Forelimb muscle (tissue), 1 donor: ENCODE data around the gene RNH1. TPM values are rescaled to one million over a fixed set of nuclear protein-coding genes. Genes with fewer than 3 reads are reported as not detected.

Experiments used
- DNase-seq: peaks from one replicate; pipeline ENCODE4 v3.0.0-alpha.2; 2013; ENCODE audit warnings: low read depth
- polyA plus RNA-seq: library from polyadenylated mRNA; unstranded; fragments of 120-200 nt; gene quantifications from one replicate; pipeline ENCODE4 v1.2.1, GENCODE V29; 2013; ENCODE audit not compliant: insufficient read length

RNH1 gene
- polyA plus RNA-seq, result 85.0 TPM

DNA sequence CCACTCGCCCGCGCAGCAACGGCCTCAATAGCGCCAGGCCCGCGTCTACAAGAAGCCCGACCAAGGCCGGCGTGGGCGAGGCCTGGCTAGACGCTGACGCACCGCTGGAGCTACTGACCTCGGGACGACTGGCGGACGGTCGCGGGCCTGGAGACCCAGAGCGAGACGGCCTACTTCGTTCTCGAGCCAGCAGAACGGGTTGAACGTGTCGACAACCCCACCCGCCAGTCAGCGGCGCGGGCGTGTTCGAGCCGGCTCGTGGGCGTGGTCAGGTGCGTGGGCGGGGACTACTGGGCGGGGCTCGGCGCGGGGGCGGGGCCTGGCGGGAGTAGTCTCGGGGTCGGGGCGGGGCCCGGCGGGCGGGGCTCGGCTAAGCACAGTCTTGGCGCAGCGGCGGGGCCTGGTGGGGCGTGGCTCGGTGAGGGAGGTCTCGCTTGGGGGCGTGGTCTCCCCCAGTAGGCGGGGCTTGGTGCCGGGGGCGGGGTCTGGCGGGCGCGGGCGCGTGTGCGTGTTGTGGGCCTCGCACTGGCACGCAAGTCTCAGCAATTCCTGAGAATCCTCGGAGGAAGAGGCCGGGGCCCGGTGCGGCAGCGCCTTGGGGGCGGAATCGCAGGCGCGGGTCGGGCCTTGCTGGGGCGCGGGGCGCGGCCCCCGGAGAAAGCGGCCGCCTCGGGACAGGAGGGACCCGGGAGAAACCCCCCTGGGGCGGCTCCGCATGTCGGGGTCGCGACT is at the start of gene RNH1:
Gene RNH1 (minus strand): TSS at position 248 of the 732 bp plus-strand sequence. CDS start 5,080 bp downstream, outside the sequence.
- DNase-seq, result peak; percentile 36

GRCh38 chr11:555780-556661 is 49.0 kb upstream of the RNH1 start:
- DNase-seq, result no peak

GRCh38 chr11:555227-555779 is 48.3 kb upstream of the RNH1 start:
- DNase-seq, result no peak

- no peak for DNase-seq
Measured at GRCh38 chr11:554428-555226, 47.6 kb upstream of the RNH1 start.

DNA sequence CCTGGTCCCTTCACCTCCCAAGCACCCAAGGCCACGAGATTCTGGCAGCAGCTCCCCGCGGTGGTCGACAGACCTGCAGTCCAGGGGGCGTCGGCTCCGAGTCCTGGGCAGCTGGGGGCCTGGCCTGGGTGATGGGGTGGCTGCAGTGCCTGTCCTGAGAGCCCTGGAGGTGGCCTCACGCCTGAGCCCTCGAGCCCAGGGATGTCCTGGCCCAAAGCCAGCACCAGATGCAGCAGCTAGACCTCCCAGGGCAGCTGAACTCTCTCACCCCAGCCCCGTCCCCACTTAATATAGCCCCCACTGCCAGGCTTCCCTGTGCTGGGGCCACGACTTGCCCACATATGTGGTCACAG is 46.9 kb upstream of the RNH1 start:
- no peak for DNase-seq

GRCh38 chr11:553083-553987 is 46.3 kb upstream of the RNH1 start:
- DNase-seq, result no peak

DNA sequence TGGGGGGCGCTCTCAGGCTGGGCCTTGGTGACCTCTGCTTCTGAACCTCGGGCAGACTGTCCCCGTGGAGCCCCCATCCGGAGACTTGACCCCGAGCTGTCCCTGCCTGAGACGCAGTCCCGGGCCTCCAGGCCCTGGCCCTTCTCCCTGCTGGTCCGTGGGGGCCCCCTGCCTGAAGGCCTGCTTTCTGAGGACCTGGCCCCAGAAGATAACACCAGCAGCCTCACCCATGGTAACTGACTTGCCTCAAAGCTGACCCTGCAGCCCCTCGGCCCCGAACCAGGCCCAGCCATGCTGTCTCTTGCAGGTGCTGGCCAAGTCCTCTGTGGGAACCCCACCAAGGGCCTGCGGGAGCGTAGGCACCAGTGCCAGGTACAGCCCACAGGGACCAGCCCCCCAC is 44.6 kb upstream of the RNH1 start:
- DNase-seq, result no peak

DNA sequence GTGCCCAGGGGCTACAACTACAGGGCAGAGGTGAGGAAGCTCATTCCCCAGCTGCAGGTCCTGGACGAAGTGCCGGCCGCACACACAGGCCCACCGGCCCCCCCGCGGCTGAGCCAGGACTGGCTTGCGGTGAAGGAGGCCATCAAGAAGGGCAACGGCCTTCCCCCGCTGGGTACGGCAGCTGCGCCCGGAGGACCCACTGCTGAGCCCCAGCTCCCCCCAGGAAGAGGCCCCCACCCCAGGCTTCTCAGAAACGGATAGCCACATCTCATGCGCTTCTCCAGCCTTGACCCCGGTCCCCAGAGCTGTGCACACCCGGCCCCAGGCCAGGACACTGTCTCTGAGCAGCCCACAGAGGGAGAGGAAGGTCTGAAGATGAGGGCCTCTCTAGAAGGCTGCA is 44.1 kb upstream of the RNH1 start:
- no peak for DNase-seq

- DNase-seq, result no peak
Measured at GRCh38 chr11:550746-551085, 43.7 kb upstream of the RNH1 start.

DNA sequence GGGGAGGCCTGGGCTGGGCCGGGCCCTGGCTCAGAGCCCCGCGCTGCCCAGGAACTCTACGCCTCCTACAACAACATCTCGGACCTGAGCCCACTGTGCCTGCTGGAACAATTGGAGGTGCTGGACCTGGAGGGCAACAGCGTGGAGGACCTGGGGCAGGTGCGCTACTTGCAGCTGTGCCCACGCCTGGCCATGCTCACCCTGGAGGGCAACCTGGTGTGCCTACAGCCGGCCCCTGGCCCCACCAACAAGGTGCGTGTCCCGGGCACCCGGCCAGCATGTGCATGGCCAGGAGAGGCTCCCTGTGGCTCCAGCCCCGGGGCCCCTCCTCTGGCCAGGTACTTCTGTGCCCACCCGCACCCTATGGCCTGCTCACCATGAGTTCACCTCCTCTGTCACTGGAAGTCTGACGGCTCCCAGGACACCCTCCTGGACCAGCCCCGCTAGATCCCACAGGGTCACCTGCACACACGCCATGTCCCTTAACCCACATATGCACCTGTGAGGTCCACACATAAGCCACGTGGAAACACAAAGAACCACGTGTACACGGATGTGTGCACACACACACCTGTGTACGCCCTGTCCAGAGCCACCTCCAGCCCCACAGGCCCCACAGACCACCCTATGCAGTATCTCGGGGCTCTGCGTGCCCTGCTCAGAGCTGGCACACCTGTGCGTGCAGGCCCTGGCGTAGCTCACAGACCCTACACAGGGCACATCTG is 43.1 kb upstream of the RNH1 start:
- DNase-seq, result no peak

GRCh38 chr11:548700-549603 is 41.9 kb upstream of the RNH1 start:
- DNase-seq, result no peak

DNA sequence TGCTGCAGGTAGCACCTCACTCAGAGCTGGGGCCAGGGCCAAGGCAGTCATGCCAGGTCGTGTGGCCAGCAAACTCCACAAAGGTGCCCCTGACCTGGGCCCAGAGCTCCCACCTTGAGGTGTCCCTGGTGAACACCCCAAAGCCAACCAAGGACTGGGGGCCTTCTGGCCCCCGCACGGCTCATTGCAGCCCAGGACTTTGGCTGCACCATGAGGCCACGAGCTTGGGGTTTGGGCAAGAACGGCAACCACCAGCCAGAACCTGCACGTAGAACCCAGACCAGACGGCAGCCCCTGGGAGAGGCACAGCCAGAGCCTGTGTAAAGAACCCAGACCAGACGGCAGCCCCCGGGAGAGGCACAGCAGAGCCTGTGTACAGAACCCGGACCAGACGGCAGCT is 38.1 kb upstream of the RNH1 start:
- DNase-seq, result no peak

- no peak for DNase-seq
Measured at GRCh38 chr11:544817-545166, 37.8 kb upstream of the RNH1 start.

GRCh38 chr11:541433-541885 is 34.4 kb upstream of the RNH1 start:
- no peak for DNase-seq

DNA sequence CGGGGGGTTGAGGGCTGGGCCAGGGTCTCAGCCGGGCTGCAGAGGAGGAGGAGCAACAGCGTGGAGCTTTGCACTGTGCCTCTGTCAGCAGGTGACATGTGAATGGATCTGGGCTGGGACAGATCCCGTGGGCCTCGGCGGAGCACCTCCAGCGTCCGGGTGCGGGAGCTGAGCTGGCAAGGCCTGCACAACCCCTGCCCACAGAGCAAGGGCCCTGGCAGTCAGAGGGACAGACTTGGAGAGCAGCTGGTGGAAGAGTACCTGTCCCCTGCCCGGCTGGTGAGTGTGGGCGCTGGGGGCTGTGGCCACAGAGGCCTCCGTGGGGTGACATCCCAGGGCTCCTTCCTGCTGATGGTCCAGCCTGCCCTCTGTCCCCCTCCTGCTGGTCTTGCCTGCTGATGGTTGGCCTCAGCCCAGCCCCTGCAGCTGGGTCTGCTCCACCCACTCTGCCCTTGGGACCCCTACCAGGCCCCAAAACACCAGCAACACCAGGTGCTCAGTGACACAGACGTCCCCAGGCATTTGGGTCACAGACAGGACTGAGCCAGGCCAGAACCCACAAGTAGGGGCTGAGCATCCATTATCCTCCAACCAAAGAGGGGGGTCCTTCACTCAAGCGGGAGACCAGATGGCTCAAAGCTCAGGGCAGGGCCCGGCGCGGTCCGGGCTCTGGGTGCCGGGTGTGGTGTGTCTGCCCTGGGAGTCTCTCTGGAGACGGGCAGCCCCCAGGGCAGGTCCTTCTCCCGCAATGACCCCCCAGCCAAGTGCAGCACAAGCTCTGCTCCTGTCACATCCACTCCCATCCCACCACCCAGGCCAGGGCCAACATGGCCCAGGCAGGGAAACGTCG is 33.8 kb upstream of the RNH1 start:
- no peak for DNase-seq

GRCh38 chr11:539971-540481 is 33.0 kb upstream of the RNH1 start:
- DNase-seq, result no peak

GRCh38 chr11:538431-539051 is 31.5 kb upstream of the RNH1 start:
- DNase-seq, result no peak
